ENCODE results near the gene PCSK4.
"Not testable (repeated sequence)": the region's sequence is repeated elsewhere in the genome, so short reads cannot be mapped to it uniquely, and the experiment has no call there.

Gene PCSK4

DNA sequence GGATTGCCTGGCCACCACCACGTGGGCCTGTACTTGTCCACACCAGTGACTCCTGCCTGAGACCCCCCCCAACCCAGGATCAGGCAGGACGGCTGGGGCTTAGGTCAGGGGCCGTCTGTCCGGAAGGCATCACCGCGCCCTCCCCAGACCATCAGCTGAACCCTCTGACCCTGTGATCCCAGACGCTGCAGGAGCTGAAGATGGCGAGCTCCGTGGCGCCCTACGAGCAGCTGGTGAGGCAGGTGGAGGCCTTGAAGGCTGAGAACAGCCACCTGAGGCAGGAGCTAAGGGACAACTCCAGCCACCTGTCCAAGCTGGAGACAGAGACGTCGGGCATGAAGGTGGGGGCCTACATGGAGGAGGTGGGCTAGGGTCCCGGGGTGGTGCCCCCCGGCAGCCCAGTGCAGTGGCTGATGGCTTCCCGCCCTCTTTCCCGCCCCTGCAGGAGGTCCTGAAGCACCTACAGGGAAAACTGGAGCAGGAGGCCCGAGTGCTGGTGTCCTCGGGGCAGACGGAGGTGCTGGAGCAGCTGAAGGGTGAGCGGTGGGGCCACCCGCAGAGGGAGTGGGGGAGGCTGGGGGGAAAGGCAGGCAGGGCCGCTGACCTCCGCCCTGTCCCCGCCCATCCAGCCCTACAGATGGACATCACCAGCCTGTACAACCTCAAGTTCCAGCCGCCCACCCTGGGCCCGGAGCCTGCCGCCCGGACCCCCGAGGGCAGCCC, 37.2 kb downstream of the PCSK4 start:
- no peak for DNase-seq

DNA sequence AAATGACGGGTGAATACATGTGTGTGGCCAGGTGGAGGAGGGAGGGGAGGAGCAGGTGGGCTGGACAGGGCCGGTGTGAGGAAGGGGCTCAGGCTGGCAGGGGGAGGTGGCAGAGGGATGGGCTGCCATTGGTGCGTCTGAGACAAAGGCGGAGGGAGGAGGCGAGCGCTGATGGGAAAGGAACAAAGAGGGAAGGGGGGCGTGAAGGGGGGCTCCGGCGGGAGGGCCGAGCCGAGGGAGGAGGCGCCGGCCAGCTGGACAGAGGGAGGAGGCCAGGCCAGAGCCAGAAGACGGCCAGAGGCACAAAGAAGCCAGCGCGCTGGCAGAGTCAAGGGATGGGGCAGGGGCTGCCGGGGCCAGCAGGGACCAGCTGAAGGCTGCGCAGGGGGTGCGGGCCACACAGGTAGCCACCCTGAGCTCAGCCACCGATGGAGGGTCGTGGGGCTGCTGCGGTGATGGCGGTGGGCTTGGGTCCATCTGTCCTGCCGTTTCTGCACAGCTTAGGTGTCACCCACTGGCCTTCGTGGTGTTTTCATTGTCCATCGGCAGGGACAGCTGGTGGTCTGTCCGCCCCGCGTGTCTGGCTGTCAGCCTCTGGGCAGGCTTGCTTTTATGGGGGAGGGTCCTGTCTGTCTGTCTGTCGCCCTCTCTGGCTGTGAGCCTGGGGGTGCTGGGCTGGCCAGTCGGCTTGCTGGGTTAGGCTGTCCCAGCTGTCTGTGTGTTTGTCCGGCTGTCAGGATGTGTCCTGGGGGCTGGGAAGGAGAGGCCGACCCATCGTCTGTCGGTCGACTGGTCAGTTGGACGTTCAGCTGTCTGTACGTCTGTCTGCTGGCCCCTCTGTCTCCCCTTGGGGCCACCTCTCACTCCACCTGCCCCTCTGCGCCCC, 38.0 kb downstream of the PCSK4 start:
- no peak for DNase-seq

DNA sequence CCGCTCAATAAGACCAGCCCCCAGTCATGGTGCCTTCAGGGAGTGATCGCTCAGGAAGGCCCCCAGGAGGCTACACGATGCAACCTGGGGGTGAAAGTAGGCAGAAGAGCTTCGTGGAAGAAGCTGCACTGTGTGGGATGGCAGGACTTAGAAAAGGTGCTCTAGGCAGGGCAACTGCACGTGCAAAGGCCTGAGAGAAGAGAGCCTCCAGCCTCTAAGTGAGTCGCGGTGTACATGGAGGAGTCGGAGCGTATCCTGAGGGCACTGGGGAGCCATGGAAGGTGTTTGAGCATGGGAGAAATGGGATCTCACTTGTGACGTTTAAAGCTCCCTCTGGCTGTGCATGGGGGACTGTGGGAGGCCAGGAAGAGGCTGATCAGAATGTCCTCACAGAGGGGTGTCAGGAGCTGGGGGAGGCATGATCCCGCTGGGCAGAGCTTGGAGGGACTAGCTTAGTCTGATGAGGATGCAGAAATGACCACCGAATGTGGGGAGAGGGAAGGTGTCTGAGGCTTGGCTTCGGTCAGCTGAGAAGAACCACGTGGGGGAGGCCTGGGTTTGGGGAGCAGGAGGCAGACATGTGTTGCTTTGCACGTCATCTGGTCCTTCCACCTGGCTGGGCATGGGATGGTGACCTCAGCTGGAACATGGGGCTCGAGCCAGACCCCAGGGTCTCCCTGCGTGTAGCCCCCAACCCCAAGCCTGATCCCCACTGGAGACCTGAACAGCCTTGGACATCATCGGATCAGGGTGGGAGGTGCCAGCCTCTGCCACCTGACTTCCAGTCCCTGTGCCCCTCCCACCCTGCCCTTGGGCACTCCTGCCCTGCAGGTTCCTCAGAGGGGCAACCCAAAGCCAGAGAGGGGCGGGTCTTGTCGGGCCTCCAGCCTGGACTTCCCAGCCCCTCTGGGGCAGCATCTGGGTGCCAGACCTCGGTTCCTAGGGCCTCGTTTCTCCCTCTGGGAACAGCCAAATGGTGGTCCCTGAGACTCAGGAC, 39.1 kb downstream of the PCSK4 start:
- no peak for DNase-seq

DNA sequence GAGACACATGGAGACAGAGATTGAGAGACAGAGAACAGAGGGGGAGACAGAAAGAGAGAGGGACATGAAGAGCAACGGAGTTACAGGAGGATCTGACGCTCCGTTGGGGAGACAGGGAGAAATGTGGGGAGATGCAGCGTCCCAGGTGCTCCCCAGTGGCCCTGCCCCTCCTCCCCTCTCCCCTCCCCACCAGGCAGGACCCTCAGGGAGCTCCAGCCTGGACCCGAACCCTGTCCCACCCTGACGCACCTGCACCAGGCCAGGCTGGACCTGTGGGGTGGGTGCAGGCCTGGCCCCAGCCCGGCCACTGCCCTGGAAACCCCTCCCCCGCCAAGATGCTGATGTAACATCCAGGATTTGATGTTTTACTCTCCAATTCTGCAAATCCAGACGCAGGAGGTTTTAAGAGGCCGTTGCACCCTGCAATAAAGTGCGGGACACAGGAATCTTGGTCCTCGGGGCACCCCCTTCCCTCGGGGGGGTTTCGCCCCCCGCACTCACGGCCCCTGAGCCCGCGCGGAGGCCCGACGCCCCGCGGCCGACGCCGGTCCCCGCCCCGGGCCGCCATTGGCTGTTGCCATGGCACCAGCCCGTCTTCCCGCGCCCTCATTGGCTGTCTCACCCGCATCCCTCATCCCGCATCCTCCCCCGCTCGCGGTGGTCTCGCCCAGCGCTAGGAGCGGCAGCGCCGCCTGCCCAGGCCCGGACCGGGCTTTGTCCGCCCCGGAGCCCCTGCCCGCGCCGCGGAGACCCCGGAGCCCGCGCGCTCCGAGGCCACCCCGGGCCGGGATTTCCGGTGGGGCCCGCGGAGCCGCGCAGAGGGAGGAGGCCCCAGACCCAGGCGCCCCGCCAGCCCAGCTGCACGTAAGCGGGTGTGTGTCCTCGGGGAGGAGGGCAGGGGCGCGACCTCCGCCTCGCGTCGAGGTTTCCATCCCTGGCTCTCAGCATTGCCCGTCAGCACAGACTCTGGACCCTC, 40.4 kb downstream of the PCSK4 start, which contains the start of gene APC2:
TSS of gene APC2 (plus strand) at position 655 of the 976 bp plus-strand sequence. CDS start 2,881 bp downstream, outside the sequence.
- DNase-seq = no peak

DNA sequence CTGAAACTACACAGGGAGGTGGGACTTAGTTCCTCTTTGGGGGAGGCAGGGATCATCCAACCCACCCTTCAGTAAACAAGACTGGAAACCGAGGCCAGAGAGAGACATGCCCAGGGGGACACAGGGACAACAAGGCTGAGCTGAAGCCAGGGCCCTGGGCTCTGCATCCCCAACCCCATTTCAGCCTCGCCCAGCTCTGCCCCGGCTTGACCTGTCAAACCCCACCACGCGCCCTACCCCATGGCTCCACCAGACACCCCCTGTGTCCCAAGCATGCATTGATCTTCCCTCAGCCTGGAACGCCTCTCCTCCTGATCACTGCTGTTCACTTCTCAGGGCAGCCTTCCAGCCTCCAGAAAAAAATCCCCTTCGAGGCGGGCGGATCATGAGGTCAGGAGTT, 42.2 kb downstream of the PCSK4 start:
- no peak for DNase-seq

DNA sequence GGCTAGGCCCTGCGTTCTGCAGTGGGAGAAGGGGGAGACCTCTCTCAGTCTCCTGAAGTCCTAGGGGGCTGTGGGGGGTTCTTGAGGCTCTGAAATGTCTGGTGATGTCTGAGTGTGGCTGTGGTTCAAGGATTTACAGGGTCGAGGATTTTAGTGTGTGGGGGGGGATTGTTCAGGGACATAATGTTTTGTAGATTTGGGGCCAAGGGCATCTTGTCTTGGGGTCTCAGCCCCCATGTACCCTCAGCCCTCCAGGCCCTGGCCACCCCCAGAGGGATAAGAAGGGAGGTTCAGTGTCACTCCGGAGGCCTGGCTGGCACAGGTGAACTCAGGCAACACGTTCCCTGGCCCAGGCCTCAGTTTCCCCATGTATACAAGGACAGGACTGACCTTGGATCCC, 42.6 kb downstream of the PCSK4 start:
- DNase-seq = no peak

DNA sequence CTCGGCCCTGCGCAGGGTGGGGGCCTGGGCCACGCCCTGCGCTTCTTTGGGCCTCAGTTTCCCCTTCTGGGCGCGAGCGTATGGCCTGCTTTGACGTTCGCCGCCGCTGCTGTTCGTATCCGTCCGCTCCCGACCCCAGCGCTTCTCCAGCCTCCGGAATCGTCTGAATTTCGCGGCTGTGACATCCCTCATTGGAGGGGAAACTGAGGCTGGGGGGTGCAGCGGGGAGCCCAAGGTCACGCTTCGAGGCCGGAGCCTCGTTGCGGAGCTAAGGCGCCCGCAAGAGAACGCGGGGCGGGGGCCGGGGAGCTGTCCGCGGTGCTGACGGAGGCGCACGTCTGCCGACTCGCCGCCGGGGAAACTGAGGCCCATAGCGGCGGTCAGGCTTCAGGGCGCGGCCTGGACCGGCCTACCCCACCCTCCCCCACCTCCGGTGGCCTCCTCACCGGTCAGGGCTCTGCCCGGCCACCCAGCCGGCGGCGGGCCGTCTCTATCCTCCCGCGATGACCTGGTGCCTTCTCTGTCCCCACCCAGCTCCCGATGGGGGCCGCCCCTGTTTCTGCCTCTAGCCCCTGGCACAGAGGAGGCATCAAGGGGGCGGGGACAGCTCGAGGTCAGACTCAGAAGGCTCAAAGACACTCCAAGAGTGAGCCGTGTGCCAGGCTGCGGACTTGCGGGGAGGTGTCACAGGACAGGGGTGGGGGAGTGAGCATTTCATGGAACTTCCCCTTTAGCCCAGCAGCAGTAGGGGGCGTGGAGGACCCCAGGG, 43.3 kb downstream of the PCSK4 start:
- DNase-seq = no peak

DNA sequence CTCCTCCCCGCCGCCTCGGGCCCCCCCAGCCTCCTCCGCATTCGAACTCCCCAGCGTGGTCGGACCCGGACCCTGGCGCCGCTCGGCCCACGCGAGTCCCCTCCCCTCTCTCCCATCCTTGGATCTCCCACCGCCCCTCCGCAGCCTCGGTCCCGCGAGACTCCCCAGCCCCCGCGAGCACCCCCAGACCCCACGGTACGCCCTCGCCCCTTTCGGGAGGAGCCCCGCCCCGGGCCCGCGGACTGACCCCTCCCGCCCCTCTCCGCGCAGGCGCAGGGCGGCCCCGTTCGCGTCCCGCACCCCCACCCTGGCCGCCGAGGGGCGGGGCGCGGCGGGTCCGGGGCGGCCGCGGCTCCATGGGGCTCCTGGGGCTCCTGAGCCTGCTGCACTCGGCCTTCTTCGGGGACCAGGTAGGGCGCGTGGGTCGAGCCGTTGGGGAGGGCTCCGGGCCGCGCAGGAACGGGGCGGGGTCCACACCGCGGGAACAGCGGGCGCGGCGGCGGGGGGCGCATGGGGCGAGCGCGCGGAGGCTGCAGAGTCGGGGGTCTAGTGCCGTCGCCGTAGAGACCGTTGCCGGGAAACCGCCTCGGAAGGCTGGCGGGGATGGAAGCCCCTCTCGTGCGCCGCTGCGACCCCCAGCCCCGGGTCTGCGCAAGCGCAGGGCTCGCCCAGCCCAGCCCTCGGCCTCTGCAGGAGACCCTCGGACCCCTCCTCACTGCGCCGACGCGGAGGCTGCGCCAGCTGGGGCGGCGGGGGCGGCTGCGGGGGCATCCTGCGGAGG, 44.0 kb downstream of the PCSK4 start:
- no peak for DNase-seq

DNA sequence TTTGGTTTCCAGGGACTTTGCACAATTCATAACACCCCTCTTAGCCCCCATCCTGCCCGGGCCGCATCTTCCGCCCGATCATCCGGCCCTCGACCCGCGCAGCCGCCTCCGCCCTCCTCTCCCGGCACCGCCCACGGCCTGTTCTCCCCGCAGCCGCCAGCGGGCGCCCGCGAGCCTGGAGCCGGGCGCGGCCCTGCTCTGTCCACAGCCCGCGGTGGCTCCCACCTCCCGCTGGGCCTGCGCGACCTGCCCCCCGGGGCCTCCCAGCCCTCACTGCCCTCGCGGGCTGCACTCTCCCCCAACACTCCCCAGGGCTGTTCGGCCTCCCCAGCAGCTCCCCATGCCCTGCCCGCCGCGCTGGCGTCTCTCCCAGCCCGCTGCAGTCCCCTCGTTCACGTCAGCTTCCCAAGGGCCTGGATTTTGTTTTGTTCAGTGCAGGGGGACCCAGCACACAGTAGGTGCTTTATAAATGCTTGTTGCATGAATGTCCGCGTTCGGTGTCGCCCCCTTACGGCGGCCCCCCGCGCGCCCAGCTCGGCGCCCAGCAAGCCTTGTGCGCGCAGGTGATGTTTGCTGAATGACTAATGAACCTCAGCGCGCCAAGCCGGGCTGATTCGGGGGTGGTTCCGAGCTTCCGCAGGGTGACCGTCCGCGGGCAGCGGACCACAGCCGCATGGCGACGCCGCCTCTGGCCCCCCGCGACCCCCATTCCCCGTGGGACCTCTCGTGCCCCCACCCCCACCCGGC, 44.8 kb downstream of the PCSK4 start:
- peak; percentile 92 for DNase-seq

DNA sequence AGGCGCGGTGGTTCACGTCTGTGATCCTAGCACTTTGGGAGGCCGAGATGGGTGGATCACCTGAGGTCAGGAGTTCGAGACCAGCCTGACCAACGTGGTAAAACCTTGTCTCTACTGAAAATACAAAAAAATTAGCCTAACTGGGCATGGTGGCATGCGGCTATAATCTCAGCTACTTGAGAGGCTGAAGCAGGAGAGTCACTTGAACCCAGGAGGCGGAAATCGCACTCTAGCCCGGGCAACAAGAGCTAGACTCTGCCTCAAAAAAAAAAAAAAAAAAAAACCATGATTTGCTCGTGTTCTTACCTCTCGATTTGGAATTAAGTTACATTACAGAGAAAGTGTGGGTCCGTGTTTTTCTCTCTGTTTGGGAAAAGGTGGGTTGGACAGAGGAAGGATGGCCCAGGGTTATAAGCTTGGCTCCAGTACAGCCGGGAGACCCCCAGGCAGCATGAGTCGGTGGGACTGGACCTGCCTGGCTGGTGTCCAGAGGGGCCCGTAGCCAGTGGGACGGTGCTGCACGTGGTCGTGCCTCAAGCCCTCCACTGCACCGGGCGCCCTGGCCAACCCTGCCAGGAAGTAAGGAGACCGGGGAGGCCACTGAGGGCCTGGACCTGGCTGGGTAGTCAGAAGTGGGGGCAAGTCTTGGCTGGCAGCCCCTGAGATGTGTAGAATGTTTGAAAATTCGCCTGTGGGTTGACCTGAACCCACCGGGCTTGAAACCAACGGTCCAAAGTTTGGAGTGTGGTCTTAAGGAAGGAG, 48.3 kb downstream of the PCSK4 start:
- DNase-seq = no peak

DNA sequence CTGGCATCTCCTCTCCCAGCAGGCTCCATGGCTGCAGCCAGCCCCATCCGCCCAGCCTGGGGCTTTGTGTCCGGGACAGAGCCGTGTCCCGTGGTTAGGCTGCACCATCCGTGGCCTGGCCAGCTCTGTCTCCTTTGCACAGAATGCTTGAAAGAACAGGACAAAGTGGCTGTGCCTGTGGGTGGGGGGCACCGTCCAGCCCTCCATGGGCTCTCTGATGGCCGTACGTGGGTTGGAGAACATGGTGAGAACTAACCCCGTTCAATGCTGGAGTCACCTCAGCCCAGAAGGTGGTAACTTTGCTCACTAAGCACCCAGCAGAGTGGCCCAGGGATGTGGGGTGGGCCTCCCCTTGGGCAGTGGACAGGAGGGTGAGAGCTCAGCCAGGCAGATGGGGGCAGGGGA, 49.1 kb downstream of the PCSK4 start:
- no peak for DNase-seq

DNA sequence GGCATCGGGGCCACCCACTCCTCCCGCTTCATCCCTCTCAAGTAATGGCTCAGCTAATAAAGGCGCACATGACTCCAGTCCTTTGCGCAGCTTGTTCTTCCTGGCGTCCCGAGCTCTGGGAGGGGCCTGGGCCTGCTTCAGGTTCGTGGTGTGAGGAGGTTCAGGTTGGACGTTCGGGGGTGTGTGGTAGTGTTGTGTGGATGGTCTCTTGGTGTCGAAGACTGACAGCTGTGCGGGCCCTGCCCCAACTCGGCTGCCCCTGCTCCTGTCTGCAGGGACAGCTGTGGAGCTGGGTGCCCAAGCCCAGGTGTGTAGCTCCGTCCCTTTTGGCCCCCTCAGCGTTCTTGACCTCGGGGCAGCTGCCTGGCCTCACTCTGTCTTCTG, 49.7 kb downstream of the PCSK4 start:
- no peak for DNase-seq

DNA sequence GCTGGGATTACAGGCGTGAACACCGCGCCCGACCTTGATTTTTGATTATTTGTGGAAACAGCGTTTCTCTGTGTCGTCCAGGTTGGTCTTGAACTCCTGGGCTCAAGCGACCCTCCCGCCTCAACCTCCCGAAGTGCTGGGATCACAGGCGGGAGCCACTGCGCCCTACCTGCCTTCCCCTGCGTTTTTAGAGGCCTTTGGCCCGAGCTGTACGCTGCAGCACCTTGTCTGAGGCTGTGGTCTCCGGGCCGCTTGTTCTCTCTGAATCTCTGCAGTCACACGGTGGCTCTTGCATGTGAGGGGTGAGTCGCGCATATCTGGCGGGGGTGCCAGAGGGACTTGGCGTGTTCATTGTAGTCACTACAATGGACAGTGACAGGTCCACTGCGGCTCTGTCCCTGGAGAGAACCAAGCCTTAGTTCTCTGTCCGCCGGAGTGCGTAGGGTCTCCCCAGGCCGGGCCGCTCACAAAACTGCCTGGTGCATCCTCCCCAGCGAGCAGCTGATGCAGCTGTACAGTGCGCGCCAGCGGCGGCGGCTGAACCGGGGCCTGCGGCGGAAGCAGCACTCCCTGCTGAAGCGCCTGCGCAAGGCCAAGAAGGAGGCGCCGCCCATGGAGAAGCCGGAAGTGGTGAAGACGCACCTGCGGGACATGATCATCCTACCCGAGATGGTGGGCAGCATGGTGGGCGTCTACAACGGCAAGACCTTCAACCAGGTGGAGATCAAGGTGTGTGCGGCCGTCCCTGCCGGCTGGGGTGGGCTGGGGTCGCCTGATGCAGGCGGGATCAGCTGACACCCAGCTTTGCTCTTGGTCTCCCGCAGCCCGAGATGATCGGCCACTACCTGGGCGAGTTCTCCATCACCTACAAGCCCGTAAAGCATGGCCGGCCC, 50.4 kb downstream of the PCSK4 start:
- not testable (repeated sequence) for DNase-seq

DNA sequence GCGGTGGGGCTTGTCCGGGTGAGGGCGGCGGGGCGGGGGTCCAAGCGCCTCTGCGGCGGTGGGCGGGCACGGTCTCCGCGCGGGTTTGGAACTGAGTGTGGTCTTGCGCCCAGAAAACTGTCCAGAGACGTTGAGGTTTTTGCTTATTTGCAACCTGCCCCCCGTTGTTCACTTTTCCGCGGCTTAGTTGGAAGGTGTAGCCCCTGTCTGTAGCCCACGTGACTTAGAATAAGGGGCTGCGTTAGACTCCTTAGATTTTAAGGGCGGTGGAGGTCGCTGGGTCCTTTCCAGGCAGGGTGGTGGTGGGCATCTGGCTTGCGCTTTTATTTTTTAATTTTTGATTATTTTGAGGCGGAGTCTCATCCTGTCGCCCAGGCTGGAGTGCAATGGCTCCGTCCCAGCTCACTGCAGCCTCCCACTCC, 51.2 kb downstream of the PCSK4 start:
- DNase-seq = no peak

DNA sequence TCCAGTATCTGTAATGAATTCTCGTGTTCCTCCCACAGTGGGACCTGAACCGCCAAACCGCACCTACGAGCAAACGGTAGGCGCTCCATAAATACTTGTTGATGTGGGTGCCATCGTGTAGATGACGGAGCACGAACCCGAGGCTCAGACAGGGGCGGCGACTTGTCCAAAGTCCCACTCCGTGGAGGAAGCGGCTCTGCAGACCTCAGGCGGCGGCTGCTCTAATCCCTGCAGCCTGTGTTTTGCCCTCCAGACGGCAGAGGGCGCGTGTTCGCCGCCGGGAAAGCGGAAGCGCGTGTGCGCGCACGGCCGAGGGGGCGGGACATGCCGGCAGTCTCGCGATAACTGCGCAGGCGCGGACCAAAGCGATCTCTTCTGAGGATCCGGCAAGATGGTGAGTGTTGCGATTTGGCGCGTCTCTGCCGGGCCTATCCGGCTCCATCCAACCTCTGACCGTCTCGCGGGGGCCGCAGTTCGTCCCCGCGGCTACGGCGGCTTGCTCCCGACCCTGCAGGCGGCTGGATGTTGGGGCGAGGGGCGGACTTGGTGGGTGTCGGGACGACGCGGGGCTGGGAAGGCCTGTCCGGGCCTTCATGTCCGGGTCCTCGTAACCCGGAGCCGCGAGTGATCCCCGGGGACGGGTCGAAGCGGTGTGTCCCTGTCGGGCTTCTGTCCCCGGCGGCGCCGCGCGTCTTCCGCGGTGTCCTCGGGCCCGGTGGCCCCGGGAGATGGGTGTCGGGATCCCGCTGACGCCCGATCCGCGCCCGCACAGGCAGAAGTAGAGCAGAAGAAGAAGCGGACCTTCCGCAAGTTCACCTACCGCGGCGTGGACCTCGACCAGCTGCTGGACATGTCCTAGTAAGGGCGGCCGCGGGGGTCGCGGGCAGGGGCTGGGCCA, 51.9 kb downstream of the PCSK4 start, which contains the start of gene RPS15:
TSS of gene RPS15 (plus strand) at position 362 of the 898 bp plus-strand sequence. CDS start at position 392, 30 bp downstream.
- peak; percentile 98 for DNase-seq

DNA sequence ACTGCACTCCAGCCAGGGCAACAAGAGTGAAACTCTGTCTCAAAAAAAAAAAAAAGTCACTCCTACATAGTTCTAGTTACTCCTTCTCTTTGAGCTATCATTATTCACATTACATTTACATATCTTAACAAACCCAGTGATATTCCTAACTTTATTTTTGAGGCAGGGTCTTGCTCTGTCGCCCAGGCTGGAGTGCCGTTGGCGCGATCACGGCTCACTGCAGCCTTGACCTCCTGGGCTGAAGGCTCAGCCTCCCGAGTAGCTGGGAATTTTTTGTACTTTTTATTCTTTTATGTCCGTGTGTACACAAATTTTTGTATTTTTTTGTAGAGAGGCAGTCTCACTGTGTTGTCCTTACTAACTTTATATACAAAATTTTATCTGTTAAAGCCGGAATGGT, 52.5 kb downstream of the PCSK4 start:
- DNase-seq = no peak

Measured in activated CD8-positive, alpha-beta memory T cell treated with anti-CD3 and anti-CD28 coated beads for 24 hours (primary cell).